Brain microvascular endothelial cell (primary cell): ENCODE data around the gene NPNT.

Experiments
- DNase-seq: peaks from one replicate; pipeline ENCODE4 v3.0.0-alpha.2; 2020
- H3K27ac ChIP-seq: fragments of 250-450 bp; sonication (Bioruptor Pico); 2 replicates; pipeline ENCODE4 v1.5.1; 2020; ENCODE audit warnings: mild to moderate bottlenecking, moderate library complexity
- H3K27me3 ChIP-seq: fragments of 250-450 bp; sonication (Bioruptor Pico); replicated peaks from 2 replicates; pipeline ENCODE4 v1.5.1; 2020; ENCODE audit warnings: mild to moderate bottlenecking
- H3K36me3 ChIP-seq: fragments of 250-450 bp; sonication (Bioruptor Pico); replicated peaks from 2 replicates; pipeline ENCODE4 v1.5.1; 2020; ENCODE audit warnings: mild to moderate bottlenecking
- H3K4me3 ChIP-seq: 2 replicates; pipeline ENCODE4 v1.5.1; 2011; ENCODE audit warnings: low read depth, mild to moderate bottlenecking, control low read depth, low read length, moderate library complexity
- in situ Hi-C: cut with HindIII; loops from 2 replicates; pipeline ENCODE4 v1.10.0; 2017; ENCODE audit warnings: low sequenced_read_pairs, low pct_ligation_motif_present
- TF ChIP-seq, protein P1 (sequence below): IDR thresholded peaks from 2 replicates; pipeline ENCODE4 v1.5.1; 2011; ENCODE audit warnings: low read depth, mild to moderate bottlenecking, moderate library complexity, low read length, control low read depth, inconsistent platforms; ENCODE audit errors: missing control alignments

NPNT gene

DNA sequence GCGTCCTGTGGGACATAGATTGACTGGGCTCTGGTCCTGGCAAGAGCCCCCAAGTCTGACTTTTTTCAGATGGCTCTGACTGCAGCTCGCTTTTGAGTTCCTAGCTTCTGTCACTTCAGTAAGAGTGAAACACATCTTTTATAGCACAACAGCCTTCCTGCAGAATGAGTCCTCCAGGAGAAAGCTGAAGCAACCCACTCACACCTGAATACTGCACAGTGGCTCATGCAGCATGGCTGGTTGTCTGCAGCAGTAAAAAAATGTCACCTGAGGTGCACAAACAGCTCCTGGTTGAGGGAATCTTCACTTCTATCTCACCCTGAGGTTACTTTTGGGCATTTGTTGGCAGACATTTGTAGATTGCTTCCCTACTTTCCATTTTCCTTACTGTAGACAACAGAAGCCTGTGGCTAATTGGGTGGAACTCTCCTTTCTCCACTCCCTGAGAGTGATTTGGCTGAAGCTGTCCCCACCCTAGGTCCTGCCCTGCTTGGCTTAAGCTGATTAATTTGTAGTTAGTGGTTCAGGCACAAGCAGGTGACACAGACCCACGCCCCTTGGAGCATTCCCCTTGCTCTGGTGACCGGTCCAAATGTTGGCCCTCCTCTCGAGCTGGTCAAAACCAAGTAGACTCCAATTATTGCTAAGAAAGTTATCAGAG lies 99.7 kb downstream of the NPNT start:
- DNase-seq = no peak
- TF ChIP-seq, protein P1, sequence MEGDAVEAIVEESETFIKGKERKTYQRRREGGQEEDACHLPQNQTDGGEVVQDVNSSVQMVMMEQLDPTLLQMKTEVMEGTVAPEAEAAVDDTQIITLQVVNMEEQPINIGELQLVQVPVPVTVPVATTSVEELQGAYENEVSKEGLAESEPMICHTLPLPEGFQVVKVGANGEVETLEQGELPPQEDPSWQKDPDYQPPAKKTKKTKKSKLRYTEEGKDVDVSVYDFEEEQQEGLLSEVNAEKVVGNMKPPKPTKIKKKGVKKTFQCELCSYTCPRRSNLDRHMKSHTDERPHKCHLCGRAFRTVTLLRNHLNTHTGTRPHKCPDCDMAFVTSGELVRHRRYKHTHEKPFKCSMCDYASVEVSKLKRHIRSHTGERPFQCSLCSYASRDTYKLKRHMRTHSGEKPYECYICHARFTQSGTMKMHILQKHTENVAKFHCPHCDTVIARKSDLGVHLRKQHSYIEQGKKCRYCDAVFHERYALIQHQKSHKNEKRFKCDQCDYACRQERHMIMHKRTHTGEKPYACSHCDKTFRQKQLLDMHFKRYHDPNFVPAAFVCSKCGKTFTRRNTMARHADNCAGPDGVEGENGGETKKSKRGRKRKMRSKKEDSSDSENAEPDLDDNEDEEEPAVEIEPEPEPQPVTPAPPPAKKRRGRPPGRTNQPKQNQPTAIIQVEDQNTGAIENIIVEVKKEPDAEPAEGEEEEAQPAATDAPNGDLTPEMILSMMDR = no peak
- H3K27ac ChIP-seq = no peak overlapping the region
- in situ Hi-C loops = no loop called here
- H3K36me3 ChIP-seq = no peaks in the 10 kb centered on the region
- H3K4me3 ChIP-seq = no peak overlapping the region
- no peaks in the 10 kb centered on the region for H3K27me3 ChIP-seq

GRCh38 chr4:105996845-105997244 lies 101.6 kb downstream of the NPNT start:
- no peaks in the 10 kb centered on the region for H3K36me3 ChIP-seq
- in situ Hi-C loops = no loop called here

DNA sequence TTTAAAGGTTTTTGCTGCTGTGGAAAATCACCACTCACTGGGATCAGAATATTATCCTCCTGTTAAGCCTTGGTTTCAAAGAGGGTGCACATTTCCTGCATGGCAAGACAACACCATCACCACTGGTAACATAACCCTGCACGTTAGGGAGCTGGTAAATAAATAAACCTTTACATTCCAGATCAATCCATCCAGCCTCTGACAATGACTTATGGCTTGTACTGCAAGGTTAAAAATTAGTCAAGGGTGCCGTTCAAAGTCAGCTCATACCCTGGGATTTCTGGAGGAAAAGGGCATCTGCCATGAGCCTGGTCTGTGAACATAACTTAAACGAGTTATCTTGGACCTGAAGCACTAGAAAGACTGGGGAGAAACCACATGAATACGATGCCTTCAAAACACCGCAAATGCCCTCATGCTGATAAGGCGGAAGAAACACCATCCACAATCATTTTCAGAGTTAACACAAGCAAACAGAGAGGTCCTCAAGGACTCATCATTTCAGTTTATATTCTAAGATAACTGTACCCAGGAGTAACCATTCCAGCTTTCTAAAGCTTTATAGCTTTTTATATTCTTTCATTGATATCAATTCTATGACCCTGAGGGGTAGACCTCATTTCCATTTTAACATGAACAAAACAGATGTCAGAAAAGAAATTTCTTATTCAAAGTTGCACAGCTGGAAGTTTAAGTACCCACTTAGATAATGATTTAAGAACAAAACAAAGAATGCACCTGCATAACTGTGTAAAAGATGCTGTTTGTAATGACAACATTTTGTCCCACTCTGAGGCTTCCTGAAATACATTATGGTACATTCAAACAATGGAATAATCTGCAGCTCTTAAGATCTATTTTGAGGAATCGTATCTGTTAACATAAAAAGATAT lies 103.1 kb downstream of the NPNT start:
- H3K36me3 ChIP-seq = no peaks in the 10 kb centered on the region
- TF ChIP-seq, protein P1 = no peak
- H3K4me3 ChIP-seq = no peak overlapping the region
- no peaks in the 10 kb centered on the region for H3K27me3 ChIP-seq
- no peak overlapping the region for H3K27ac ChIP-seq
- no peak for DNase-seq
- in situ Hi-C loops = no loop called here

More at GRCh38 chr4:105996845-105997244, 101.6 kb downstream of the NPNT start:
- no peak overlapping the region for H3K4me3 ChIP-seq
- TF ChIP-seq, protein P1 = no peak
- H3K27ac ChIP-seq = no peak overlapping the region
- DNase-seq = no peak
- no peaks in the 10 kb centered on the region for H3K27me3 ChIP-seq

GRCh38 chr4:106002994-106003393 lies 107.7 kb downstream of the NPNT start:
- Histone ChIP-seq H3K4me3 (no peak overlapping the region), H3K27me3 (no peaks in the 10 kb centered on the region), H3K36me3 (no peaks in the 10 kb centered on the region), H3K27ac (no peak overlapping the region)
- no peak for DNase-seq
- TF ChIP-seq, protein P1 = no peak
- in situ Hi-C loops = no loop called here

GRCh38 chr4:106010761-106011160 lies 115.5 kb downstream of the NPNT start:
- TF ChIP-seq, protein P1 = no peak
- Histone ChIP-seq H3K27ac (no peak overlapping the region), H3K4me3 (no peak overlapping the region), H3K36me3 (no peaks in the 10 kb centered on the region), H3K27me3 (no peaks in the 10 kb centered on the region)
- in situ Hi-C loops = no loop called here
- DNase-seq = no peak
